ENCODE data around the gene GPATCH8. TPM values are rescaled to one million over a fixed set of nuclear protein-coding genes. Genes with fewer than 3 reads are reported as not detected.

GPATCH8 gene
- total and polyA plus RNA-seq, 2 donors (not counting 3 experiments of a cell fraction or from before 2014, with no cell fraction given) = 14.6 to 35.3 TPM

DNA sequence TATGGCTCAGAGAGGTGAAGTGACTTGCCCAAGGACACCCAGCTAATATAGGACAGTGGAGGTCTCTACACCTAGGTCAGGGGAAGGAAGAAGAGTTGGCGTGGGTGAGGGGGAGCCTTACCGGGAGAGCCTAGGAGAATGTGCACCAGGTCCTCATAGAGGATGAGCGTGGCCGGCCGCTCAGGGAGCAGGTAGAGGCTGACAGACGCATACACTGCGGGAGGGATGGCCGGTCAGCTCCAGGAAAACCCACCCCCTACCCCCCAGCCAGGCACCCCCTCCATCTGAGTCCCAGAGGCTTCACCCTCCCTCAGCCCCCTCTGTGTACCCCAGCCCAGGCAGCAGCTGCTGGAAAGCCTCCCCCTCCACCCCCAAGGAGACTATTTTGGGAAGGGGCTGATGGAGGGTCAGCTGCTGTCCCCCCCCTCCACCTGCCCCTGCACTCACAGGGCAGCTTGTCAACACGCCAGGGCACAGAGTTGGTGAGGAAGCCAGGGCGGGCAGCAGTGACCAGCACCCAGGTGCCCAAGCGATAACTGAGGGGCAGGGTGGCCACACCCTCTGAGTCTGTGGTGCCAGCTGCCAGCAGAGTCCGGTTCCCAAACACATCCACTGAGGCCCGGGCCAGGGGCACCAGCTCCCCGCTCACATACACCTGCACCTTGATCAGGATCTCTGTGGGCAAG, 143.6 kb downstream of the GPATCH8 start:
- no peak overlapping the region for H3K9ac ChIP-seq (replicated peaks; ENCODE audit: extremely low read depth, insufficient read depth, low read length)
- no peaks in the 10 kb centered on the region for H4K20me1 ChIP-seq (replicated peaks; ENCODE audit: control insufficient read depth, extremely low read depth, insufficient read depth, low read length)
- no peak overlapping the region for H3K27ac ChIP-seq (ENCODE audit: insufficient read depth, low read depth, low read length)
- H3K79me2 ChIP-seq (ENCODE audit: control insufficient read depth, insufficient read depth, low read length) = no peaks in the 10 kb centered on the region
- DNase-seq (ENCODE audit: low read depth, low spot score) (no peak), FAIRE-seq (no peak)
- no peak overlapping the region for H2AFZ ChIP-seq (ENCODE audit: low read depth, low read length)
- POLR2A ChIA-PET = no interaction called here
- dilution Hi-C loops (cut with MboI; ENCODE audit: extremely low pct_ligation_motif_present, low sequenced_read_pairs) (no loop called here), intact Hi-C loops (cut with micrococcal nuclease) (no loop called here)
- TF ChIP-seq POLR2A (IDR thresholded peaks at IDR 0.05; ENCODE audit: low read depth, low read length) (no peak), EZH2 (IDR thresholded peaks at IDR 0.05; ENCODE audit: borderline replicate concordance, low read depth, low read length, severe bottlenecking) (no peak), GATA2 (IDR thresholded peaks at IDR 0.05; ENCODE audit: insufficient read depth, insufficient read length, low read depth, low read length) (no peak), POLR2AphosphoS5 (IDR thresholded peaks at IDR 0.05; ENCODE audit: insufficient read depth, low read depth, low read length) (no peak)
- TF ChIP-seq, protein P1, sequence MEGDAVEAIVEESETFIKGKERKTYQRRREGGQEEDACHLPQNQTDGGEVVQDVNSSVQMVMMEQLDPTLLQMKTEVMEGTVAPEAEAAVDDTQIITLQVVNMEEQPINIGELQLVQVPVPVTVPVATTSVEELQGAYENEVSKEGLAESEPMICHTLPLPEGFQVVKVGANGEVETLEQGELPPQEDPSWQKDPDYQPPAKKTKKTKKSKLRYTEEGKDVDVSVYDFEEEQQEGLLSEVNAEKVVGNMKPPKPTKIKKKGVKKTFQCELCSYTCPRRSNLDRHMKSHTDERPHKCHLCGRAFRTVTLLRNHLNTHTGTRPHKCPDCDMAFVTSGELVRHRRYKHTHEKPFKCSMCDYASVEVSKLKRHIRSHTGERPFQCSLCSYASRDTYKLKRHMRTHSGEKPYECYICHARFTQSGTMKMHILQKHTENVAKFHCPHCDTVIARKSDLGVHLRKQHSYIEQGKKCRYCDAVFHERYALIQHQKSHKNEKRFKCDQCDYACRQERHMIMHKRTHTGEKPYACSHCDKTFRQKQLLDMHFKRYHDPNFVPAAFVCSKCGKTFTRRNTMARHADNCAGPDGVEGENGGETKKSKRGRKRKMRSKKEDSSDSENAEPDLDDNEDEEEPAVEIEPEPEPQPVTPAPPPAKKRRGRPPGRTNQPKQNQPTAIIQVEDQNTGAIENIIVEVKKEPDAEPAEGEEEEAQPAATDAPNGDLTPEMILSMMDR (IDR thresholded peaks at IDR 0.05; ENCODE audit: extremely low read depth in 1 of 2, insufficient read depth in 1 of 2, low read depth in 1 of 2, low read length in 2 of 2) = no peak
- TF ChIP-seq, protein P2, sequence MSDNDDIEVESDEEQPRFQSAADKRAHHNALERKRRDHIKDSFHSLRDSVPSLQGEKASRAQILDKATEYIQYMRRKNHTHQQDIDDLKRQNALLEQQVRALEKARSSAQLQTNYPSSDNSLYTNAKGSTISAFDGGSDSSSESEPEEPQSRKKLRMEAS (IDR thresholded peaks at IDR 0.05; ENCODE audit: insufficient read depth, insufficient read length) = no peak
- peaks cover 5% of the 10 kb centered on the region for H3K4me1 ChIP-seq (ENCODE audit: control insufficient read depth, extremely low read depth, insufficient read depth, low read length)
- no peaks in the 10 kb centered on the region for H3K27me3 ChIP-seq (ENCODE audit: control insufficient read depth in 2 of 2, insufficient read depth in 2 of 2, low read length in 2 of 2)
- H3K4me3 ChIP-seq (replicated peaks in 1 of 3; ENCODE audit: insufficient read depth in 1 of 3, low read depth in 1 of 3, low read length in 3 of 3) = no peak overlapping the region
- CTCF ChIA-PET = interaction anchor here (0.7 to 2.1 kb wide), 3 partner anchors 14 to 164 kb away, joined by 4 to 8 read pairs (median 4); no protein-coding TSS in a partner anchor
- no peaks in the 10 kb centered on the region for H3K36me3 ChIP-seq (ENCODE audit: control insufficient read depth in 2 of 2, extremely low read depth in 1 of 2, insufficient read depth in 2 of 2, low read length in 2 of 2)
- no peaks in the 10 kb centered on the region for H3K9me3 ChIP-seq (replicated peaks; ENCODE audit: control insufficient read depth, insufficient read depth, low read length)
- no peak overlapping the region for H3K4me2 ChIP-seq (ENCODE audit: insufficient read depth, low read length)
- no peaks in the 10 kb centered on the region for H3K9me1 ChIP-seq (replicated peaks; ENCODE audit: control insufficient read depth, extremely low read depth, insufficient read depth, low read length)
- no TSS peak for BruUV-seq (replicated peaks)

Data from endothelial cell of umbilical vein (primary cell).